MCF 10A (cell line): ENCODE data around the gene HTRA3. TPM values are rescaled to one million over a fixed set of nuclear protein-coding genes. Genes with fewer than 3 reads are reported as not detected.

Source experiments
- BruUV-seq: library from RNA; stranded (reverse); fragments of 400-500 nt; replicated peaks from 2 replicates; lab custom pipeline; 2021; lab: Mats Ljungman, UMichigan
- CTCF ChIA-PET: fragments of 300-600 bp; sonication (Branson Sonifier 250); formaldehyde crosslinking; extraction: SDS; loops from one replicate; lab custom pipeline; 2021; ENCODE audit warnings: antibody characterized with exemption, inconsistent platforms; lab: Yijun Ruan, JAX
- POLR2A ChIA-PET: fragments of 300-600, 350-650 bp; sonication (Branson Sonifier 250); formaldehyde crosslinking; extraction: SDS; loops from one replicate; lab custom pipeline; 2020; ENCODE audit warnings: antibody characterized with exemption, inconsistent platforms; lab: Yijun Ruan, JAX
- DNase-seq: peaks from one replicate; pipeline ENCODE4 v3.0.0-alpha.2; 2018; ENCODE audit not compliant: unreplicated experiment
- H3K27ac Mint-ChIP-seq: one replicate; pipeline ENCODE4 v1.8.0; 2022; ENCODE audit warnings: mild to moderate bottlenecking, low read depth, mixed read lengths; ENCODE audit not compliant: unreplicated experiment
- H3K27me3 Mint-ChIP-seq: one replicate; pipeline ENCODE4 v1.8.0; 2022; ENCODE audit warnings: mixed read lengths; ENCODE audit not compliant: insufficient read depth, unreplicated experiment
- H3K36me3 Mint-ChIP-seq: one replicate; pipeline ENCODE4 v1.8.0; 2022; ENCODE audit warnings: mild to moderate bottlenecking, moderate library complexity, mixed read lengths; ENCODE audit not compliant: insufficient read depth, unreplicated experiment
- H3K4me1 Mint-ChIP-seq: one replicate; pipeline ENCODE4 v1.8.0; 2022; ENCODE audit warnings: mixed read lengths; ENCODE audit not compliant: insufficient read depth, unreplicated experiment
- H3K4me3 Mint-ChIP-seq: one replicate; pipeline ENCODE4 v1.8.0; 2022; ENCODE audit warnings: mild to moderate bottlenecking, moderate library complexity, mixed read lengths; ENCODE audit not compliant: unreplicated experiment
- H3K9me3 Mint-ChIP-seq: one replicate; pipeline ENCODE4 v1.8.0; 2022; ENCODE audit warnings: mixed read lengths; ENCODE audit not compliant: unreplicated experiment
- CTCF ChIP-seq: fragments of 200-600 bp; IDR thresholded peaks from one replicate; pipeline ENCODE4 v1.8.0; 2022; ENCODE audit warnings: antibody characterized with exemption, mild to moderate bottlenecking; ENCODE audit not compliant: unreplicated experiment
- intact Hi-C: fragments of 100-400 bp; cut with micrococcal nuclease; formaldehyde crosslinking; loops from 2 replicates; pipeline ENCODE4 v1.14.1; 2022
- total RNA-seq: library from RNA; stranded (reverse); gene quantifications from 2 replicates; pipeline ENCODE4 v1.2.3, GENCODE V29; 2022

HTRA3 gene
- total RNA-seq, 1 experiment from 2014 or later = not detected

GRCh38 chr4:8287343-8288280 is 18.1 kb downstream of the HTRA3 start:
- POLR2A ChIA-PET = no interaction called here
- intact Hi-C loops = no loop called here

GRCh38 chr4:8289151-8289750 is 19.7 kb downstream of the HTRA3 start:
- Mint-ChIP-seq H3K36me3 (no peaks in the 10 kb centered on the region), H3K9me3 (no peaks in the 10 kb centered on the region), H3K4me1 (no peaks in the 10 kb centered on the region), H3K4me3 (no peak overlapping the region), H3K27me3 (no peaks in the 10 kb centered on the region), H3K27ac (no peak overlapping the region)
- DNase-seq = no peak
- TF ChIP-seq CTCF = no peak
- intact Hi-C loops = no loop called here
- POLR2A ChIA-PET = no interaction called here
- no TSS peak for BruUV-seq
- CTCF ChIA-PET = no interaction called here

More at GRCh38 chr4:8287343-8288280, 18.1 kb downstream of the HTRA3 start:
- BruUV-seq = no TSS peak
- CTCF ChIA-PET = interaction anchor here (0.6 to 1.1 kb wide), 3 partner anchors 15 to 566 kb away, joined by 3 to 4 read pairs (median 4); no protein-coding TSS in a partner anchor
- H3K27ac Mint-ChIP-seq = no peak overlapping the region
- no peak for TF ChIP-seq CTCF
- H3K9me3 Mint-ChIP-seq = no peaks in the 10 kb centered on the region
- DNase-seq = no peak
- H3K36me3 Mint-ChIP-seq = no peaks in the 10 kb centered on the region
- no peak overlapping the region for H3K4me3 Mint-ChIP-seq
- no peaks in the 10 kb centered on the region for H3K4me1 Mint-ChIP-seq
- no peaks in the 10 kb centered on the region for H3K27me3 Mint-ChIP-seq

- ChIA-PET CTCF (interaction anchor here (1.1 kb wide), 1 partner anchor 14 kb away, joined by 3 read pairs; no protein-coding TSS in a partner anchor), POLR2A (no interaction called here)
- no TSS peak for BruUV-seq
- Mint-ChIP-seq H3K36me3 (no peaks in the 10 kb centered on the region), H3K9me3 (peaks cover 8% of the 10 kb centered on the region), H3K4me1 (no peaks in the 10 kb centered on the region), H3K27ac (no peak overlapping the region), H3K27me3 (no peaks in the 10 kb centered on the region), H3K4me3 (no peak overlapping the region)
- TF ChIP-seq CTCF = no peak
- DNase-seq = no peak
- intact Hi-C loops = no loop called here
Observed at GRCh38 chr4:8289956-8290700, 20.6 kb downstream of the HTRA3 start.

GRCh38 chr4:8290701-8290970 is 21.1 kb downstream of the HTRA3 start:
- H3K27me3 Mint-ChIP-seq = no peaks in the 10 kb centered on the region
- H3K27ac Mint-ChIP-seq = no peak overlapping the region
- intact Hi-C loops = no loop called here
- no peak for DNase-seq
- no peak overlapping the region for H3K4me3 Mint-ChIP-seq
- POLR2A ChIA-PET = no interaction called here
- TF ChIP-seq CTCF = no peak
- H3K36me3 Mint-ChIP-seq = no peaks in the 10 kb centered on the region
- no TSS peak for BruUV-seq
- CTCF ChIA-PET = interaction anchor here (1.1 to 1.7 kb wide), 2 partner anchors 11 to 14 kb away, joined by 3 read pairs; no protein-coding TSS in a partner anchor
- no peaks in the 10 kb centered on the region for H3K4me1 Mint-ChIP-seq
- peaks cover 11% of the 10 kb centered on the region for H3K9me3 Mint-ChIP-seq
